Uterus (tissue), 4 donors: ENCODE data around the gene IGF2BP2. TPM values are rescaled to one million over a fixed set of nuclear protein-coding genes. Genes with fewer than 3 reads are reported as not detected.
"Not testable (repeated sequence)": the region's sequence is repeated elsewhere in the genome, so short reads cannot be mapped to it uniquely, and the experiment has no call there.

Source experiments
- DNase-seq, 2 donors: peaks; one replicate each; pipeline ENCODE4 v3.0.0-alpha.2; 2019 to 2020
- H3K27ac ChIP-seq, 2 donors: fragments of 200-600 bp; sonication (generic); 1 replicate in 1 of 2; 2 replicates in 1 of 2; pipeline ENCODE4 v1.5.1; 2016 to 2018
- H3K27me3 ChIP-seq, 2 donors: fragments of 200-600 bp; sonication (generic); one replicate each; pipeline ENCODE4 v1.5.1; 2018 to 2019; ENCODE audit warnings: control low read depth in 1 of 2
- H3K36me3 ChIP-seq, 2 donors: fragments of 200-600 bp; sonication (generic); one replicate each; pipeline ENCODE4 v1.5.1; 2019; ENCODE audit warnings: control low read depth in 1 of 2
- H3K4me1 ChIP-seq, 2 donors: fragments of 200-600 bp; sonication (generic); one replicate each; pipeline ENCODE4 v1.5.1; 2018 to 2019; ENCODE audit warnings: control low read depth in 1 of 2
- H3K4me3 ChIP-seq, 2 donors: fragments of 200-600 bp; sonication (generic); 1 replicate in 1 of 2; 2 replicates in 1 of 2; pipeline ENCODE4 v1.5.1; 2018 to 2019; ENCODE audit warnings: mild to moderate bottlenecking in 1 of 2
- H3K9me3 ChIP-seq, 2 donors: fragments of 200-600 bp; sonication (generic); one replicate each; pipeline ENCODE4 v1.5.1; 2019; ENCODE audit warnings: control low read depth in 1 of 2
- CTCF ChIP-seq, 4 experiments: fragments of 200-600 bp in 2 of 4; fragments of 450-650 bp in 2 of 4; sonication (generic) in 2 of 4; IDR thresholded peaks; one replicate each; pipeline ENCODE4 v1.5.1; 2016 to 2019; ENCODE audit warnings: antibody characterized with exemption in 4 of 4, mild to moderate bottlenecking in 2 of 4, moderate library complexity in 1 of 4
- POLR2A ChIP-seq, 2 donors: fragments of 450-650 bp; IDR thresholded peaks; one replicate each; pipeline ENCODE4 v1.6.1; 2016; ENCODE audit warnings: antibody characterized with exemption in 2 of 2, mild to moderate bottlenecking in 1 of 2, moderate library complexity in 1 of 2
- intact Hi-C: fragments of 100-400 bp; cut with DNase I; formaldehyde crosslinking; loops from one replicate; pipeline ENCODE4 v1.15.1; 2023; ENCODE audit warnings: low total_unique reads
- total RNA-seq, 4 donors: library from RNA; depleted of rRNA in 3 of 4; stranded (reverse); fragments of >200 nt in 3 of 4; gene quantifications; one replicate each; pipeline versions ENCODE4 v1.1.0 to v1.2.4, GENCODE V29; 2014 to 2023
- donor health status: DM: yes; HTN: yes; CAD: no.

The IGF2BP2 gene
- total RNA-seq, 4 donors from 2014 or later: 2.9 to 65.6 (median 13.1) TPM

GRCh38 chr3:185667574-185667973 is 157.3 kb downstream of the IGF2BP2 start:
- no peaks in the 10 kb centered on the region for H3K9me3 ChIP-seq
- H3K36me3 ChIP-seq: no peaks in the 10 kb centered on the region
- H3K4me1 ChIP-seq: no peaks in the 10 kb centered on the region
- intact Hi-C loops: no loop called here
- no peak overlapping the region for H3K4me3 ChIP-seq
- no peak overlapping the region for H3K27ac ChIP-seq
- TF ChIP-seq CTCF (IDR thresholded peaks at IDR 0.05) (no peak), POLR2A (IDR thresholded peaks at IDR 0.05) (no peak)
- H3K27me3 ChIP-seq: no peaks in the 10 kb centered on the region
- no peak for DNase-seq

- no peaks in the 10 kb centered on the region for H3K36me3 ChIP-seq
- intact Hi-C loops: no loop called here
- no peak for DNase-seq
- H3K27ac ChIP-seq: no peak overlapping the region
- H3K4me3 ChIP-seq: no peak overlapping the region
- no peaks in the 10 kb centered on the region for H3K27me3 ChIP-seq
- H3K9me3 ChIP-seq: no peaks in the 10 kb centered on the region
- H3K4me1 ChIP-seq: peaks cover under 1 to 3% of the 10 kb centered on the region in 2 donors
- no peak for TF ChIP-seq CTCF (IDR thresholded peaks at IDR 0.05)
Measured at GRCh38 chr3:185663929-185664328, 160.9 kb downstream of the IGF2BP2 start.

- peaks cover 6 to 19% of the 10 kb centered on the region in 2 donors for H3K4me1 ChIP-seq
- DNase-seq: no peak
- H3K36me3 ChIP-seq: no peaks in the 10 kb centered on the region
- no peak overlapping the region for H3K27ac ChIP-seq
- no peaks in the 10 kb centered on the region for H3K27me3 ChIP-seq
- TF ChIP-seq CTCF (IDR thresholded peaks at IDR 0.05) (no peak), POLR2A (IDR thresholded peaks at IDR 0.05) (no peak)
- no peaks in the 10 kb centered on the region for H3K9me3 ChIP-seq
- intact Hi-C loops: no loop called here
- no peak overlapping the region for H3K4me3 ChIP-seq
Measured at GRCh38 chr3:185661772-185662171, 163.1 kb downstream of the IGF2BP2 start.

GRCh38 chr3:185661296-185661695 is 163.5 kb downstream of the IGF2BP2 start:
- H3K36me3 ChIP-seq, H3K4me3 ChIP-seq, H3K9me3 ChIP-seq, H3K27me3 ChIP-seq, H3K27ac ChIP-seq, DNase-seq, intact Hi-C loops: not testable (repeated sequence)
- peaks cover 9 to 19% of the 10 kb centered on the region in 2 donors for H3K4me1 ChIP-seq

- DNase-seq: peak; percentile 75 to 76
- Histone ChIP-seq H3K27ac (peak overlapping the region; percentile 85 to 99), H3K27me3 (no peaks in the 10 kb centered on the region), H3K9me3 (no peaks in the 10 kb centered on the region), H3K4me3 (no peak overlapping the region), H3K36me3 (no peaks in the 10 kb centered on the region), H3K4me1 (peaks cover 19 to 27% of the 10 kb centered on the region in 2 donors)
- intact Hi-C loops: no loop called here
- no peak for TF ChIP-seq POLR2A (IDR thresholded peaks at IDR 0.05)
- peak; percentile 83 to 98 (median 93) for TF ChIP-seq CTCF (IDR thresholded peaks at IDR 0.05)
Measured at GRCh38 chr3:185659942-185660921, 164.6 kb downstream of the IGF2BP2 start.
